HG02759 (cell line): ENCODE data around the gene HSD17B2.
"Not testable (repeated sequence)": the region's sequence is repeated elsewhere in the genome, so short reads cannot be mapped to it uniquely, and the experiment has no call there.

Experiments used
- ATAC-seq: cut with Tn5 transposase; IDR thresholded peaks from one replicate; pipeline ENCODE4 v1.9.1; 2021; ENCODE audit warnings: mild to moderate bottlenecking, moderate library complexity; ENCODE audit not compliant: unreplicated experiment

Gene HSD17B2

GRCh38 chr16:82074019-82074558, 39.0 kb downstream of the HSD17B2 start:
- no peak for ATAC-seq

- no peak for ATAC-seq
Measured at GRCh38 chr16:82078125-82078524, 43.1 kb downstream of the HSD17B2 start.

GRCh38 chr16:82079892-82080291, 44.8 kb downstream of the HSD17B2 start:
- ATAC-seq: no peak

GRCh38 chr16:82081264-82081663, 46.2 kb downstream of the HSD17B2 start:
- no peak for ATAC-seq

- no peak for ATAC-seq
Measured at GRCh38 chr16:82082097-82082496, 47.0 kb downstream of the HSD17B2 start.

GRCh38 chr16:82082543-82083244, 47.6 kb downstream of the HSD17B2 start:
- ATAC-seq: peak; percentile 82

- ATAC-seq: no peak
Measured at GRCh38 chr16:82083710-82084353, 48.8 kb downstream of the HSD17B2 start.

GRCh38 chr16:82085011-82085779, 50.1 kb downstream of the HSD17B2 start:
- no peak for ATAC-seq

GRCh38 chr16:82088483-82088882, 53.4 kb downstream of the HSD17B2 start:
- ATAC-seq: no peak

- ATAC-seq: no peak
Measured at GRCh38 chr16:82091241-82091640, 56.2 kb downstream of the HSD17B2 start.

- no peak for ATAC-seq
Measured at GRCh38 chr16:82092711-82093110, 57.7 kb downstream of the HSD17B2 start.

- ATAC-seq: no peak
Measured at GRCh38 chr16:82093666-82094300, 58.7 kb downstream of the HSD17B2 start.

GRCh38 chr16:82094942-82095540, 60.0 kb downstream of the HSD17B2 start:
- no peak for ATAC-seq

GRCh38 chr16:82096641-82097040, 61.6 kb downstream of the HSD17B2 start:
- ATAC-seq: no peak

GRCh38 chr16:82105107-82105506, 70.1 kb downstream of the HSD17B2 start:
- ATAC-seq: no peak

- ATAC-seq: no peak
Measured at GRCh38 chr16:82108100-82108499, 73.0 kb downstream of the HSD17B2 start.

- ATAC-seq: no peak
Measured at GRCh38 chr16:82108774-82109173, 73.7 kb downstream of the HSD17B2 start.

GRCh38 chr16:82109266-82109665, 74.2 kb downstream of the HSD17B2 start:
- ATAC-seq: not testable (repeated sequence)

- no peak for ATAC-seq
Measured at GRCh38 chr16:82111944-82112343, 76.9 kb downstream of the HSD17B2 start.

GRCh38 chr16:82113741-82114140, 78.7 kb downstream of the HSD17B2 start:
- ATAC-seq: no peak

GRCh38 chr16:82116535-82116934, 81.5 kb downstream of the HSD17B2 start:
- ATAC-seq: no peak
